ENCODE data around the gene GRID1.

GRID1 gene

GRCh38 chr10:86289577-86289868 lies 77.1 kb downstream of the GRID1 start:
- Histone ChIP-seq H3K27ac (no peak overlapping the region), H3K27me3 (no peaks in the 10 kb centered on the region), H3K9me3 (no peaks in the 10 kb centered on the region), H3K4me1 (ENCODE audit: control insufficient read depth in 1 of 2, insufficient read depth in 1 of 2, low read depth in 1 of 2, low read length in 1 of 2) (no peaks in the 10 kb centered on the region), H3K4me3 (ENCODE audit: low read depth in 1 of 2, low read length in 1 of 2) (no peak overlapping the region), H3K36me3 (no peaks in the 10 kb centered on the region)
- TF ChIP-seq, protein P1, sequence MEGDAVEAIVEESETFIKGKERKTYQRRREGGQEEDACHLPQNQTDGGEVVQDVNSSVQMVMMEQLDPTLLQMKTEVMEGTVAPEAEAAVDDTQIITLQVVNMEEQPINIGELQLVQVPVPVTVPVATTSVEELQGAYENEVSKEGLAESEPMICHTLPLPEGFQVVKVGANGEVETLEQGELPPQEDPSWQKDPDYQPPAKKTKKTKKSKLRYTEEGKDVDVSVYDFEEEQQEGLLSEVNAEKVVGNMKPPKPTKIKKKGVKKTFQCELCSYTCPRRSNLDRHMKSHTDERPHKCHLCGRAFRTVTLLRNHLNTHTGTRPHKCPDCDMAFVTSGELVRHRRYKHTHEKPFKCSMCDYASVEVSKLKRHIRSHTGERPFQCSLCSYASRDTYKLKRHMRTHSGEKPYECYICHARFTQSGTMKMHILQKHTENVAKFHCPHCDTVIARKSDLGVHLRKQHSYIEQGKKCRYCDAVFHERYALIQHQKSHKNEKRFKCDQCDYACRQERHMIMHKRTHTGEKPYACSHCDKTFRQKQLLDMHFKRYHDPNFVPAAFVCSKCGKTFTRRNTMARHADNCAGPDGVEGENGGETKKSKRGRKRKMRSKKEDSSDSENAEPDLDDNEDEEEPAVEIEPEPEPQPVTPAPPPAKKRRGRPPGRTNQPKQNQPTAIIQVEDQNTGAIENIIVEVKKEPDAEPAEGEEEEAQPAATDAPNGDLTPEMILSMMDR (IDR thresholded peaks at IDR 0.05) = no peak

DNA sequence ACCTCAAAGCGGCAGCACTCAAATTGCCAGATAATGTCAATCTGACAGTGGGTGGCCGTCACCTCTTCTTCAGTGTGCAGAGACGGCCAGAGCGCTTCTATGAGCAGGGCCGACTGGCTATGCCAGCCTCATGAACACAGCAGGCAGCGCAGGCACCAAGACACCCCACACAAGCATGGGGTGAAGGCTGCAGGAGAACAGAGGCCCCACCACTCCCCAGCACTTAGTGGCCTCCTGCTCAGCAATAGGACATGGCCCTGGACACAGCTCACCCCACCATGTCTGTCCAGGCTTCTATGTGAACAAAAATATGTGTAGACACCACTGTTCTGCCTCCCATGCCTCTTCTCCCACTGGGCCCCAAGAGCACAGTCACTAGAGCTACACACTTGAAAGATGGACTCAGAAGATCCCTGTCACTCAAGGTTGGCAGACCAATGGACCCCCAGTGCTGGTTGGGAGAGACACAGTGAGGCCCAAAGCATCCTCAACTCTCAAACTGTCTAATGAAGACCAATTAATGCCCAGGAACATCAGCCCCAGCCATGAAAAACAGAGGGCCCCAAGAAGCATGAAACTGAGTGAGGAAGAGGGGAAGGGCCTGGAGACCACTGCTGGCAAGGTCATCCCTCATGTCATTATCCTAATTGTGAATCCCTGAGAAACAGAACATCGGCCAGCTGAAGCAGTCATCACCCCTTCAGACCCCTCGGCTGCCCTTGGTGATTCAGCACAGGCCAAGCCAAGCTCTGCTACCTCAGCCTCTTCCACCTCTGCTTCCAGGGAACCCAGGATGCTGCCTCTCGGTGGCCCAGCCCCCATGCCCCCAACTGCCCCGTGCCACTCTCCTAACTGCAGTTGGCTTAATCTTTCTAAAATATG lies 77.7 kb downstream of the GRID1 start:
- Histone ChIP-seq H3K27me3 (no peaks in the 10 kb centered on the region), H3K4me3 (ENCODE audit: low read depth in 1 of 2, low read length in 1 of 2) (no peak overlapping the region), H3K9me3 (no peaks in the 10 kb centered on the region), H3K27ac (no peak overlapping the region), H3K36me3 (no peaks in the 10 kb centered on the region), H3K4me1 (ENCODE audit: control insufficient read depth in 1 of 2, insufficient read depth in 1 of 2, low read depth in 1 of 2, low read length in 1 of 2) (no peaks in the 10 kb centered on the region)
- TF ChIP-seq, protein P1 (IDR thresholded peaks at IDR 0.05) = no peak

- Histone ChIP-seq H3K9me3 (no peaks in the 10 kb centered on the region), H3K4me3 (ENCODE audit: low read depth in 1 of 2, low read length in 1 of 2) (no peak overlapping the region), H3K27me3 (no peaks in the 10 kb centered on the region), H3K4me1 (ENCODE audit: control insufficient read depth in 1 of 2, insufficient read depth in 1 of 2, low read depth in 1 of 2, low read length in 1 of 2) (no peaks in the 10 kb centered on the region), H3K36me3 (no peaks in the 10 kb centered on the region), H3K27ac (no peak overlapping the region)
- TF ChIP-seq, protein P1 (IDR thresholded peaks at IDR 0.05) = no peak
These were observed 78.5 kb downstream of the GRID1 start for GRCh38 chr10:86287966-86288579.

DNA sequence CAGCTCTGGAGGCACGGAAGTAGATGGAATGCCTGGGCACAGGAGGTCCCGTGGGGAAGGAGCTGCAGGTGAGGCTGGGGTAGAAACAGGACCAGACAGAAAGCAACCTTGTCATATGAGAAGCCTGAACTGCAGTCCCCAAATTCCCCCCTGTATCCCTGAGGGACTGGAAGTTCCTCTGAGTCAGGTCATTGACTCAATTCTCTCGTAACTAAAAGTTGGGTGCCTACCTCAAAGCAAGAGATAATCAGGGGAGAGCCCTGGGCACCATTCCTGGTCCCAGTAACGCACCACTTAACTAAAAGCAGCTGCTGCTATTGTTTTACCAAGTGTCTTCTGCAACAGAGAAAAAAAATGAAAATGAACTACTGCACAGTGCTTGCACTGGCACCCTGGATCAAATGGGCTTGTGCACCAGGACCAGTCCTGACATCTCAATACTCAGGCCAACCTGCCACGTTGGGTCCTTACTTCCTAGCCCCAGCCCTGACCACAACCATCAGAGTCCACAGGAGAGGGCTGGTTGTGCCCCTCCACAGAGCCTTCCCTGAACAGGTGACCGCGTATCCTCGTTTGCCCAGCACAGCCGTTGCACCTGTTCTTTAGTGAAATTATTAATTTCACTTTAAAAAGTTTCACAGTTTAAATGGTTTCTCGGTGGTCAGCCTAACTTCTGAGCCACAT lies 79.3 kb downstream of the GRID1 start:
- TF ChIP-seq, protein P1 (IDR thresholded peaks at IDR 0.05) = no peak
- Histone ChIP-seq H3K9me3 (no peaks in the 10 kb centered on the region), H3K4me1 (ENCODE audit: control insufficient read depth in 1 of 2, insufficient read depth in 1 of 2, low read depth in 1 of 2, low read length in 1 of 2) (no peaks in the 10 kb centered on the region), H3K27me3 (no peaks in the 10 kb centered on the region), H3K4me3 (ENCODE audit: low read depth in 1 of 2, low read length in 1 of 2) (no peak overlapping the region), H3K36me3 (no peaks in the 10 kb centered on the region), H3K27ac (no peak overlapping the region)

DNA sequence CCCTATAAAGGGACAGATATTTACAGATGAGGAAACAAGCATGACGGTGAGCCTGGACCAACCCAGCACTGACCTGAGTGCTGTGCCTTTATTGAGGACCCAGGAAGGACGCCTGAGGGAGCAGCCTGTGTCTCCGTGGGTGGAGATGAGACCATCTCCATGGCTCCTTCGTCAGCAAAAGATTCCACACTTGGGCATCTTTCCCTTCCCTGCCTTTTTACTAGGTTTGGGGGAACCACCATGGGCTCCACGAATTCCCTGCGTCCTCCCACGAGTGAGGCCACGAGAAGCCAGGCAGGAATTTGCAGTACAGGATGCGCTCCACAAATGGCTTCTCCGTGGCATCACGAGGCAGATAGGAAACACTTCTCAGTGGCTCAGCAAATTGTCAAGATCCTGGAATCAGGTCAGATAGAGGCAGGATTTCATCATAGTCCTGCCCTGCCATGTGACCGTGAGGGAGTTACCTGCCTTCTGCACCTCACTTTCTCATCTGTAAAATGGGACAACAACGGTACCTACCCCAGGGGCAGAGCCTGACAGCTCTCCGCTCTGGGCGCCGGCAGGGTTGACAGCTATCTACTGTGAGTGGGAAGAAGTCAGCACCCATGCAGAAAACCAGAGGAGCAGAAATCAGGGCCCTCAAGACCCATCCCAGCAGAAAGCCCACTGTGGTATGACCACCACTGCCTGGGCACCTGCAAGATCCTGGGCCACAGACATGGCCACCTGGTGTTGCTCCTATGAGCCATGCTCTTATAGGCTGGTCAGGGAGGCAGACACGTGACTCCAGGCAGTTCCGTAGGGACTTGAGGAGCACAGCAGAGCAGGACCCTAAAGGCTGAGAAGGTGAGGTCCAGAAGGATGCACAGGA lies 80.1 kb downstream of the GRID1 start:
- Histone ChIP-seq H3K9me3 (no peaks in the 10 kb centered on the region), H3K27ac (no peak overlapping the region), H3K27me3 (no peaks in the 10 kb centered on the region), H3K4me1 (ENCODE audit: control insufficient read depth in 1 of 2, insufficient read depth in 1 of 2, low read depth in 1 of 2, low read length in 1 of 2) (no peaks in the 10 kb centered on the region), H3K36me3 (no peaks in the 10 kb centered on the region), H3K4me3 (ENCODE audit: low read depth in 1 of 2, low read length in 1 of 2) (no peak overlapping the region)
- TF ChIP-seq, protein P1 (IDR thresholded peaks at IDR 0.05) = no peak
